HG03558 (cell line): Measurements from ENCODE around the gene AZU1.
"Not testable (repeated sequence)": the region's sequence is repeated elsewhere in the genome, so short reads cannot be mapped to it uniquely, and the experiment has no call there.

Source experiments
- ATAC-seq: cut with Tn5 transposase; IDR thresholded peaks from one replicate; pipeline ENCODE4 v1.9.1; 2021; ENCODE audit warnings: moderate number of reproducible peaks; ENCODE audit not compliant: unreplicated experiment; ENCODE audit errors: extremely low read depth

The AZU1 gene

GRCh38 chr19:807627-808422 is 19.8 kb upstream of the AZU1 start:
- no peak for ATAC-seq

GRCh38 chr19:808423-808775 is 19.2 kb upstream of the AZU1 start:
- ATAC-seq, result no peak

GRCh38 chr19:810077-810855 is 17.4 kb upstream of the AZU1 start:
- ATAC-seq, result no peak

- no peak for ATAC-seq
Measured at GRCh38 chr19:810883-811489, 16.7 kb upstream of the AZU1 start.

GRCh38 chr19:811506-812048 is 16.1 kb upstream of the AZU1 start:
- ATAC-seq, result no peak

- no peak for ATAC-seq
Measured at GRCh38 chr19:812049-812746, 15.4 kb upstream of the AZU1 start.

GRCh38 chr19:812747-813218 is 14.9 kb upstream of the AZU1 start:
- ATAC-seq, result no peak

GRCh38 chr19:813219-814151 is 14.2 kb upstream of the AZU1 start:
- ATAC-seq, result no peak

GRCh38 chr19:814152-815078 is 13.2 kb upstream of the AZU1 start:
- no peak for ATAC-seq

- no peak for ATAC-seq
Measured at GRCh38 chr19:815079-815774, 12.4 kb upstream of the AZU1 start.

GRCh38 chr19:815775-816499 is 11.7 kb upstream of the AZU1 start:
- ATAC-seq, result no peak

GRCh38 chr19:816500-816857 is 11.2 kb upstream of the AZU1 start:
- no peak for ATAC-seq

GRCh38 chr19:820212-820611 is 7.4 kb upstream of the AZU1 start:
- ATAC-seq, result not testable (repeated sequence)

GRCh38 chr19:821231-821824 is 6.3 kb upstream of the AZU1 start:
- no peak for ATAC-seq

- ATAC-seq, result no peak
Measured at GRCh38 chr19:821825-822503, 5.7 kb upstream of the AZU1 start, which contains the start of gene PLPPR3. Gene PLPPR3 (minus strand): TSS chr19:821955. CDS start chr19:821559, 396 bp downstream.

GRCh38 chr19:823565-824121 is 4.0 kb upstream of the AZU1 start:
- ATAC-seq, result no peak
